ENCODE results near the gene MKI67.

DNA sequence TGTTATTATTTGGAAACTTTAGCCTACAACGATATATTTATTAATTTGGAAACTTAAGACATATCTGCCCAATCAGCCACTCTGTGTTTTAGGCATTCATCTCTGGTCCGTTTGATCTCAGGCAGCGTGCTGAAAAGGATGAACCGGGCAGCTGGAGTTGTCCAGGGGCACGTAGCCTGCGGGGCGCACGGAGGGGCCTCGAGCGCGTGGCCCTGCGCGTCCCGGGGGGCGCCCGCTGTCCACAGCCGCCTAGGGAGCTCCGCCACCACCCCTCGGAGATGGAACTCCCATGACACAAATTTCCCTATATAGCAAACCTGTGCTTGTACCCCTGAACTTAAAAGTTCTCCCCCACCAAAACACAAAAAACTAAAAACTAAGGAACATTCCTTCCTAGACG is 24.3 kb upstream of the MKI67 start:
- no peak for TF ChIP-seq POLR2AphosphoS5 (IDR thresholded peaks at IDR 0.05)
- TF ChIP-seq, protein P1, sequence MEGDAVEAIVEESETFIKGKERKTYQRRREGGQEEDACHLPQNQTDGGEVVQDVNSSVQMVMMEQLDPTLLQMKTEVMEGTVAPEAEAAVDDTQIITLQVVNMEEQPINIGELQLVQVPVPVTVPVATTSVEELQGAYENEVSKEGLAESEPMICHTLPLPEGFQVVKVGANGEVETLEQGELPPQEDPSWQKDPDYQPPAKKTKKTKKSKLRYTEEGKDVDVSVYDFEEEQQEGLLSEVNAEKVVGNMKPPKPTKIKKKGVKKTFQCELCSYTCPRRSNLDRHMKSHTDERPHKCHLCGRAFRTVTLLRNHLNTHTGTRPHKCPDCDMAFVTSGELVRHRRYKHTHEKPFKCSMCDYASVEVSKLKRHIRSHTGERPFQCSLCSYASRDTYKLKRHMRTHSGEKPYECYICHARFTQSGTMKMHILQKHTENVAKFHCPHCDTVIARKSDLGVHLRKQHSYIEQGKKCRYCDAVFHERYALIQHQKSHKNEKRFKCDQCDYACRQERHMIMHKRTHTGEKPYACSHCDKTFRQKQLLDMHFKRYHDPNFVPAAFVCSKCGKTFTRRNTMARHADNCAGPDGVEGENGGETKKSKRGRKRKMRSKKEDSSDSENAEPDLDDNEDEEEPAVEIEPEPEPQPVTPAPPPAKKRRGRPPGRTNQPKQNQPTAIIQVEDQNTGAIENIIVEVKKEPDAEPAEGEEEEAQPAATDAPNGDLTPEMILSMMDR (IDR thresholded peaks at IDR 0.05): no peak
- no peak for TF ChIP-seq POLR2A (IDR thresholded peaks at IDR 0.05)

Data from stomach (tissue), 4 donors.